WI38 (cell line): ENCODE results near the gene LRMDA.

ENCODE experiments used
- H3K4me3 ChIP-seq: 2 replicates; pipeline ENCODE4 v1.5.1; 2011; ENCODE audit warnings: low read depth, mild to moderate bottlenecking, control low read depth, low read length
- TF ChIP-seq, protein P1 (sequence below): IDR thresholded peaks from 2 replicates; pipeline ENCODE4 v1.5.1; 2012; ENCODE audit warnings: low read depth, mild to moderate bottlenecking, control low read depth, low read length

The LRMDA gene

DNA sequence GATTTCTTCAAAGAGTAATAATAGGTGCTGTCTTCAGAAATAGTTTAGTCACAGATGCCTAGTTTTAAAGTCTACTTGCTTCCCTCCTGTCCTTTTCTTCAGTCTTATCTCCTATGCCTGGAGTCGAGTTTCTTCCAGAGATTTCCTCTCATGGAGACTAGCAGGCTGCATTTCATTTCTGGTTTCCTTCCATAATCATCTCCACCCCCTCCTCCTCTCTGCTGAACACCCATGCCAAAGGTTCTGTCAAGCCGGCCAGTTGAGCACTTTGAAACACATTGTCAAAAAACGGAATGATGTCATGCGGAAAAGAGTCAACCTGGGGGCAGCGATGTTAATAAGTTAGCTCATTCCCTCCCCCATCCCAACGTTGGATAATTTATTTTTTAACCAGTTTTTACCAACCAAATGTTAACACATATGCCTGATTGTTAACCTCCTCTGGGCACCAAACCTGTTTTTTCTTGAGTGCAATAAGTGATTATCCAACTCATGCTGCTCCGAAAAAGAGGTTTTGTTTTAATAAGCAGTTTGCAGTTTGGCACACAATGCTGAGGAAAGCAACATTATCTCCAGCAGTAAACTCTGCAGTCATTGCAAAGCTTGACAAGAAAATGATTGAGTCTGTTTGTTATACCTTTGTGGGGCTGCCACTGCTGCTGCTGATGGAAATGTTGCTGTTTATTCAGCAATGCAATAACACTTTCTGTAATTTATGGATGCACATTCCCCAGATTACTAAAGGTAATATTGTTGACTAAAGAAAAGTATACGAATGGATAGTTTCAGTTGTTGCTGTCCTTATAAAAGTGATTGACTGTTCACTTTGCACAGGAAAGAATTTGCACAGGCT, 161.6 kb downstream of the LRMDA start:
- H3K4me3 ChIP-seq = no peak overlapping the region
- TF ChIP-seq, protein P1, sequence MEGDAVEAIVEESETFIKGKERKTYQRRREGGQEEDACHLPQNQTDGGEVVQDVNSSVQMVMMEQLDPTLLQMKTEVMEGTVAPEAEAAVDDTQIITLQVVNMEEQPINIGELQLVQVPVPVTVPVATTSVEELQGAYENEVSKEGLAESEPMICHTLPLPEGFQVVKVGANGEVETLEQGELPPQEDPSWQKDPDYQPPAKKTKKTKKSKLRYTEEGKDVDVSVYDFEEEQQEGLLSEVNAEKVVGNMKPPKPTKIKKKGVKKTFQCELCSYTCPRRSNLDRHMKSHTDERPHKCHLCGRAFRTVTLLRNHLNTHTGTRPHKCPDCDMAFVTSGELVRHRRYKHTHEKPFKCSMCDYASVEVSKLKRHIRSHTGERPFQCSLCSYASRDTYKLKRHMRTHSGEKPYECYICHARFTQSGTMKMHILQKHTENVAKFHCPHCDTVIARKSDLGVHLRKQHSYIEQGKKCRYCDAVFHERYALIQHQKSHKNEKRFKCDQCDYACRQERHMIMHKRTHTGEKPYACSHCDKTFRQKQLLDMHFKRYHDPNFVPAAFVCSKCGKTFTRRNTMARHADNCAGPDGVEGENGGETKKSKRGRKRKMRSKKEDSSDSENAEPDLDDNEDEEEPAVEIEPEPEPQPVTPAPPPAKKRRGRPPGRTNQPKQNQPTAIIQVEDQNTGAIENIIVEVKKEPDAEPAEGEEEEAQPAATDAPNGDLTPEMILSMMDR = no peak

DNA sequence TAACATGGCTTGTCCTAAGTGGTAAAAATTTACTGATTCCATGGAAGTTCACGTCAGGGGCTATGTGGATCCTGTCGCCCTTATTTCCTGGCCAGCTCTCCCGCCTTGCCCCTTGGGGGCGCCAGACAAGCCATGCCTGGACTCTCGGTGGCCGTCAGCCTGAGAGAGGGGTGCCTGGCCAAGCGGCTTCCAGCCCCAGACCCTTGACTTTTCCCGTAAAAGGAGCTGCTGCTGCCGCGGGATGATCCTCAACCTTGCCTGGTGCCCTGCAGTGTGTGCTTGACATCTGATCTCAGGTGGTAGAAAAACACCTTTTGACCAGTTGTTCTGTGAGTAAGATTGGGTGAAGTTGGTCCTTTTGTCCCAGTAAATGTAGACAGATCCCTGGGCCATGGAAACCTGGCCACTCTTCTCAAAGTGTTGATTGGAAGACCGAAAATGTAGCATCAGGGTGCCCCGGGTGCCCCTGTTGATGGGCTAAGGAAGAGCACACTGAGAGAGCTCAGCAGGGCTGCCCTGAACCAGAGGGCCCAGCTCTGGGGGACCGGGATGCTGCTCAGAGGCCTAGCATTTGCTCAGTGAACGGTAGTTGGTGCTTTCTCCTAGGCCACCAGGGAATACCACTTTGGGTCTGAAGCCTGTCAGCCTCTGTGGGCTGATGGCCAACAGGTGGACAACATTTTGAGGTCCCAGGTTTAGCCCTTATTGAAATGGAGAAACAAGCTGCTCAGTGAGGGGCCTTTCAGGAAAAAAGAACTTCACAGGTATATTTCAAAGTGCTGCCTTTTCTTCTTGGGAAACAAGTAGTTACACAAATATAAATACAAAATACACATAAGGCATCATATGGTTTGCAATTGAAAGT, 162.5 kb downstream of the LRMDA start:
- TF ChIP-seq, protein P1 = no peak
- no peak overlapping the region for H3K4me3 ChIP-seq

DNA sequence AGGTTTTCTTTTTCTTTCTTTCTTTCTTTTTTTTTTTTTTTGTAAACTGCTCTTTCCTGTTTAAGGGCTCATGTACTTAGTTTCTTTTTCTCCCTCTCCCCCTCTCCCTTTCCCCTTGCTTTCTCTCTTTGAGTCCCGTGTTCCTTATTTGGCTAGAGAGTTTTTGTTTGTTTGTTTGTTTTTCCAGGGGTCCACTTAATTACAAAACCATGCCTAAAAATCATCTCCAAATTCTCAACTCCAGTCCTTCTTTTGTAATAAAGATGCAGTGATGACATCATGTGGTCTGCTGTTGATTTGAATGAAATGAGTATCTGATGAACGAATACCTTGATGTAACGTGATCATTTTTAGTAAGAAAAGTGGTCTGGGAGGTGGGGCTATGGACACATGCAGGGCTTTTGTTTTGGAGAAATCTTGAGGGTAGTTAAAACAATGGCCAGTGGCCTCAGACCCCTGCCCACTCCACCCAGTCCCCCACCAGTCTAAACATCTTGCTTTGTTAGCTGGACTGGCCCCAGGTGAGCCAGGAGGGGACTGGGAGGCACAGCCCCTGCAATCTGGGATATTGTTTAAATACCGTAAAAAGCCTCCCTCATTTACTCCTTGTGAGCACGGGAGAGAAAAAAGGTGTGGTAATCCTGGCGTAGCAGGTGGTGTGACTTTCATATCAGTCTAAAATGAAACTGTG, 165.7 kb downstream of the LRMDA start:
- H3K4me3 ChIP-seq = no peak overlapping the region
- TF ChIP-seq, protein P1 = no peak

DNA sequence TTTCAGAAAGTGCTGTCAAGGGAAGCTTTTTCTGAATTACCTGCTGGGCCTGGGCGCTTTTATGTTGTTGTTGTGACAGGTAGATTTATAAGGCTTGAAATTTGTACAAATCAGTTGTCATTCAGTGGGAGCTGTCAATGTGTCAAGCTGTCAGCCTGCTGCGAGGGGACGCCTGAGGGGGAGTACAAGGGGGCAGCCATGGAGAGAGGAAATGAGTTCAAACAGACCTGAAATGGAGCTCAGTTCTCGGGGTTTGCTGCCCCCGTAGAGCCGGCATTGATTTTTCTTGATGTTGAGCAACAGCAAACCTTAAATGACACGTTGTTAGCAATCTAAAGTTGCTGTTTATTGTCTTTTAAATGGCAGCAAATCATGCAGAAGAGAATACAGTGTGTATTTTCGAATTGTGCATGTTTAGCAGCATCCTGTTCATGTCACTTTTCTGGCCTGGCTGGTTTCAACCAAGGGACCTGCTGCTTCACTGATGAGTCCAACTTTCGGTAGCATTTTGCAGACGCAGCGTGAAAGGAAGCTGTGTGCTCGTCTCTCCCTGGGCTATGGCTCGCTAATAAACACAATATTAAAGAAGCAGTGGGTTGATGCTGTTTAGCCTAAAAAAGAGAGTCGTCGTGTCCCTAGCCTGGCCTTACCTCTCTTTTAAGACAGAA, 166.5 kb downstream of the LRMDA start:
- TF ChIP-seq, protein P1 = no peak
- H3K4me3 ChIP-seq = no peak overlapping the region

DNA sequence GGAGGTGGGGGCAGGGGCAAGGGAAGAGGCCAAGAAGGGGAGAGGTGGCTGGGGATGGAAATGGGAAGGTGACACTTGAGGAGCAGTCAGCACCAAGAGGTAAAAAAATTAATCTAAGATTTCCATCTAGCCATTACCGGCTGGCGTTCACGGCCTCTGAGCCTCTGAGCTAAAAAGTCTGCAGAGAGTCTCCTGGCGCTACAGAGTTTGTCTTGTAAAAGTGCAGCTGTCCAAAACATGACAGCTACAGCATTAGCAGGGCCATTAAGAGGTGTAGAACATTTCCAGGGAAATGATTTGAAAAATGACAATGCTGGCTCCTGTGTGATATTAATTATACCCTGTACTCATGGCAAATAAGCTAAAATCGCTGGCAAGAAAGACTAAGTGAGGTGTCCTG, 167.6 kb downstream of the LRMDA start:
- H3K4me3 ChIP-seq = no peak overlapping the region
- TF ChIP-seq, protein P1 = no peak

DNA sequence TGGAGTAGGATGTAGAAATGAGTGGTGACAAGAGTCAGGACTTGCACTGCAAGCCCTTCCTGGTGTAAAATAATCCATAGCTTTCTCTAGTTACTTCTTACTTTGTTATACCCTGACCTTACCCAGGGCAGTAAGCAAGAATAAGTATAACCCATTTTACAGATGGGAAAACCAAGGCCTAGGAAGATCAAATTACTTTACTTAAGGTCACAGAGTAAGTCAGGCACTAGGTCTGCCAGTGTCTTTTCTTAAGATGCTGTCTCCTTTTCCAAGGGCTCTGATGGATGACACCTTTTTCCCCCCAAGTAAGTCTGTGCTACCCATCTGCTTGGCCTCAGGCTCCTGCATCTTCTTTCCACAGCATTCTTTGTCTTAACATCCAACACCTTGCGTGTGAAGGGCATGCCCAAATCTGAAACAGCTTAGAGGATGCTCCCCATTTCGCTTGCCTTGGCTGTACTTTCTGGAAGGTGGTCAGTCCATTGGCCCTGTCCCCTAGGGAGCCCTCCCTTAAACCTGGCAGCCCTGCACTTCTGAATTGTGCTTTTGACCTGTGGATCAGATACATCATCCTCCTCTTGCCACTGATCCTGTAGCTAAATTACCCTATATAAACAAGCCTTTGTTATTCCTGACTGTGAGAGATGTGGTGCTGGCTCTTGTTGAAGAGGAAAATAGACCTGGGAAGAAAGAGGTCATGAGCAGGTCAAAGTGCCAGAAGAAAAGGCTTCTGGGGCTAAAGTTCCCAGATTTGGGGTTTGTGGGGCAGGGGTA, 168.6 kb downstream of the LRMDA start:
- TF ChIP-seq, protein P1 = no peak
- no peak overlapping the region for H3K4me3 ChIP-seq
